ENCODE data around the gene HLA-F.
A peak's percentile ranks its signal among the peaks of the same experiment; 100 is the strongest.

Gene HLA-F

GRCh38 chr6:29744131-29744530, 20.9 kb downstream of the HLA-F start:
- no peak for DNase-seq (ENCODE audit: low read depth in 2 of 2)

- no peak for DNase-seq (ENCODE audit: low read depth in 2 of 2)
These were observed 21.4 kb downstream of the HLA-F start for GRCh38 chr6:29744621-29745020.

- no peak for DNase-seq (ENCODE audit: low read depth in 2 of 2)
These were observed 22.2 kb downstream of the HLA-F start for GRCh38 chr6:29745386-29745785.

GRCh38 chr6:29745855-29746449, 22.7 kb downstream of the HLA-F start:
- DNase-seq (ENCODE audit: low read depth in 2 of 2), result no peak

- no peak for DNase-seq (ENCODE audit: low read depth in 2 of 2)
These were observed 23.8 kb downstream of the HLA-F start for GRCh38 chr6:29746846-29747687.

GRCh38 chr6:29747688-29748250, 24.5 kb downstream of the HLA-F start:
- no peak for DNase-seq (ENCODE audit: low read depth in 2 of 2)

GRCh38 chr6:29748391-29749307, 25.4 kb downstream of the HLA-F start:
- peak; percentile 76 to 79 for DNase-seq (ENCODE audit: low read depth in 2 of 2)

GRCh38 chr6:29749308-29749662, 26.1 kb downstream of the HLA-F start:
- no peak for DNase-seq (ENCODE audit: low read depth in 2 of 2)

GRCh38 chr6:29749668-29750067, 26.4 kb downstream of the HLA-F start:
- DNase-seq (ENCODE audit: low read depth in 2 of 2), result no peak

GRCh38 chr6:29750709-29751108, 27.5 kb downstream of the HLA-F start:
- no peak for DNase-seq (ENCODE audit: low read depth in 2 of 2)

- no peak for DNase-seq (ENCODE audit: low read depth in 2 of 2)
These were observed 28.2 kb downstream of the HLA-F start for GRCh38 chr6:29751480-29751879.

GRCh38 chr6:29752451-29753308, 29.4 kb downstream of the HLA-F start:
- peak; percentile 77 to 78 for DNase-seq (ENCODE audit: low read depth in 2 of 2)

- DNase-seq (ENCODE audit: low read depth in 2 of 2), result no peak
These were observed 30.0 kb downstream of the HLA-F start for GRCh38 chr6:29753309-29753644.

- no peak for DNase-seq (ENCODE audit: low read depth in 2 of 2)
These were observed 32.1 kb downstream of the HLA-F start for GRCh38 chr6:29755295-29755871.

GRCh38 chr6:29757282-29757681, 34.0 kb downstream of the HLA-F start:
- DNase-seq (ENCODE audit: low read depth in 2 of 2), result no peak

- DNase-seq (ENCODE audit: low read depth in 2 of 2), result no peak
These were observed 34.6 kb downstream of the HLA-F start for GRCh38 chr6:29757701-29758293.

GRCh38 chr6:29758761-29759160, 35.5 kb downstream of the HLA-F start:
- no peak for DNase-seq (ENCODE audit: low read depth in 2 of 2)

GRCh38 chr6:29759457-29759856, 36.2 kb downstream of the HLA-F start:
- no peak for DNase-seq (ENCODE audit: low read depth in 2 of 2)

- no peak for DNase-seq (ENCODE audit: low read depth in 2 of 2)
These were observed 37.1 kb downstream of the HLA-F start for GRCh38 chr6:29760328-29760727.

- DNase-seq (ENCODE audit: low read depth in 2 of 2), result no peak
These were observed 38.8 kb downstream of the HLA-F start for GRCh38 chr6:29762051-29762450.
